Muscle of arm (tissue), 12 donors: ENCODE results near the gene NTM. TPM values are rescaled to one million over a fixed set of nuclear protein-coding genes. Genes with fewer than 3 reads are reported as not detected.

Experiments used
- DNase-seq: peaks from one replicate; pipeline ENCODE4 v3.0.0-alpha.2; 2013
- polyA plus RNA-seq, 12 donors: library from polyadenylated mRNA; unstranded; fragments of 120-200 nt; gene quantifications; one replicate each; pipeline ENCODE4 v1.2.1, GENCODE V29; 2013; ENCODE audit not compliant: insufficient read length in 12 of 12

NTM gene
- polyA plus RNA-seq, 12 donors = 9.6 to 40.9 (median 22.3) TPM; not detected in 1

DNA sequence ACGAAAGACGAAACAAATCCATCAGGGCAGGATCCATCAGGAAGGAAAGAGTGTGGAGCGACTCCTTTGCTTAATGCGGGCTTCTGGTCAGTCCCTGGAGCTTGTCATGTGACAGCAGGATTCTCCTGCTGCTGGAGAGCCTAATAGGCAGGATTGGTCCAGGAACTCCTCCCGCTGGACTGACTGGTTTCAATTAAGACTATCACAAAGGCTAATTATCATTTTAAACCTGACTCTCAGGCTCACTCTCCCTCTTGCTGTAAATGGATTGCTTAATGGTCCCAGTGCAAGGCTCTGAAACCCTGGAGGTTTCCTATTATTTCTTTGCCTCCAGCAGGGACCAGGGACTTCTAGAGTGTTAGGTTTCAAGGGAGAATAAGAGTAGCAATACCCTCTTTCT lies 493.8 kb downstream of the NTM start:
- DNase-seq = no peak

DNA sequence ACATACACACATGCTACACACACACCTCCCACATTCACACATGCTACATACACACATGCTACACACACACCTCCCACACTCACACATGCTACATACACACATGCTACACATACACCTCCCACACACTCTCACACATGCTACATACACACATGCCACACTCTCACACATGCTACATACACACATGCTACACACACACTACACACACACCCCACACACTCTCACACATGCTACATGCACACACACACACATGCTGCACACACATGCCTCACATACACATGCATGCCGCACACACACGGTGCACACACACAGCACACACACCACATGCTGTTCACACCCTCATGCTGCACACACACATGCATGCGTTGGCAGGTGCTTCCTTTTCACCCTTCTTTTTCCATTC lies 495.4 kb downstream of the NTM start:
- no peak for DNase-seq

DNA sequence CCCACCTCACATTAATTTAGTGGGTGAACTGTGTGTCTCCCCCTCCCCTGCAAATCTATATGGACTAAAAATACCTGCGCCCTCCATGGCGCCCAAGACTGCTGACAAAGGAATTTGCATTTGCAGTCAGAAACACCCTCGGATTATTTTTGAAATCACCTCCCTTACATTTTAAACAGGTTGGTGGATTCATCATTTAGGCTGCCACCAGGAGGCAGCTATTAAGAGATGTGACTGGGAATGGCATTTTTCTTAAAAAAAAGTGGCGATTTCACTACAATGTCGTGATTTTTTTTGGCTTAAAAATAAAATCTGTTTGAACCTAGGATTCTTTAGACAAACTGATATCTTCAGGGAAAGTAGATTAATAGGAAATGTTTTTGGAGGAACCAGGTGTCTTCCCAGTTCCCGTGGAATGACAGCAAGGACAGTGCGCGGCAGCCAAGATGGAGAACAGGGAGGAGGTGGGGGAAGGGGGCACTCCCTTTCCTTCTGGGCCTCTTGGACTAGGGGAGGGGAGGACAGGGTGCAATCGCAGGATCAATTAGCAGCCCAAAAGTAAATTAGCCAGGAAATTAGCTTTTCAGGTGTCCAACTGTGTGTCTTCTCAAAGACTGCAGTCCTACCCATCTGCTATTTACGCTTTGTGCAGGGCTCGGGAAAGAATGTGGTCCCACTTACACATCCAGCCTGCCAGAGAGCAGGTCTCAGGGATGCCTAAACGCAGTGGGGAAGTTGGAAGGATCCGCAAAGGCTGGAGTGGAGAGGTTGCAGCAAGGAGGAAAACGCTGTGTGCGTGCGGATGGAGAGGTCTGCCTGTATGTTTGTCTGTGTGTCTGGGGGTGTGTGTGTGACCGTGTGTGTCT lies 496.4 kb downstream of the NTM start:
- DNase-seq = no peak

DNA sequence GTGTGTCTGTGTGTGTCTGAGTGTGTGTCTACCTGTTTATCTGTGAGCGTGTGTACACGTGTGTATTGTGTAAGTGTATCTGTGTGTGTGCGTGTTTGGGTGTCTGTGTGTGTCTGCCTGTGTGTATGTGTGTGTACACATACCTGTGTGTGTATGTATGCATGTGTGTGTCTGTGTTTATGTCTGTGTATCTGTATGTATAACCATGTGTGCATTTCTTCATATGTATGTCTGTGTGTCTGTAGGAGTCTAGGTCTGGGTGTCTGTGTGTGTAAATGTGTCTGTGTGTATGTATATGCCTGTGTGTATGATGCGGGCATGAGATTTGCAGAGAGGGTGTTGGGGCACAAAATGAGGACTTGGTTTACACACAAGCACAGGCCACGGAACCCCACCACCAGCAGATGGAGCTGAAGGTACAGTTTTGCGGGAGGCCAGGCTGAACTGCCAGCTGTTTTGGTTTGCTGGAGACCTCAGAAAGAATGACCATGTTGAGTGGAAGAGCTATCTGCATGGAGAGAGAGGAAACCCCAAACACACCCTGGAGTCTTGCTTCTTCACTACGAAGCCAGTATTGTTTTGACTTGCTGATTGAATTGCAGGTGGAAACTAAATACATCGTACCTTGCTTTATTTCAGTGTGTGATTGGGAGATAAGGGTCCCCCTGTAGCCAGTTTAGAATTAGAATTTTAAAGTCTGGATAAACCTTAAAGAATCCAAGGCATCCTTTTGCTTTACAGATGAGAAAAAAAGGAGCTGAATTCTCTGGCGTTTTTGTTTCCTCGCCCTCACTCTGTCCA lies 497.2 kb downstream of the NTM start:
- DNase-seq = peak; percentile 81

DNA sequence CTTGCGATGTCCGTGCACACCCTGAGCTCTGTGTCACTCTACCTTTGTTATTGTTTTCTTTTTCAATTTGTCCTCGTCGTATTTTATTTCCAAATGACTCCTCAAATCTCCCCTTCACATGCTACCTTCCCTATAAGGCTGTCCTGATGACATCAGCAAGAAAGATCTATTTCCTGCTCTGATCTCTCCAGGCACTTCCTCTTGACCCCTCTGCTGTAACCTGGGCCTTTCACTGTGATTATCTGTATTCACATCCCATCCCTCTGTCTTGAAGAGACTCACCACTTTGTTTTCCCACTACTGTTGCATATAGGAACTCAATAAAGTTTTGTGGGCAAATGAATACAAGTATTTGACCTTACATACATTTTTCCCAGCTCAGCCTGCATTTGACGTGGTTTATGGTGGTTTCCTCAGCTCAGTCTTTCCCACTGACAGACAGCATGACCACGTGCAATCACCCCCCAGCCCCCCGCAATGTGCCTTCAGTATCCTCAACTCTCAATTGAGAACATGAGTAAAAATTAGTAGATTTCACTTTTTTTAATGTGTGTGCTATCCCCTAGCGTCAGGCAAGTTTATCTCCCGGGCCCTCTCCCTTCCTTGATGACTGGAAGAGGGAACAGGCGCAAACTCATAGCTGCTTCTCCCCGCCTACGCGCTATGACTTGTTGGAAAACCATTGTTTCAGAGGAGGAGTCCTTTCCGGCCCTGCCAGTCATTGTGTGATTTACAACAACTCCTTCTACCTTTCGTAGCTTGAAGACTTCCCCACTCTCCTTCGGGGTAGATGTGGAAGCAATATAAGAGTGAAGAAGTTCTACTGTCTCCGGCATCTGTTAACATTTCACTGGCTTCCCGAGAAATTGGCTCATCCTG lies 498.5 kb downstream of the NTM start:
- no peak for DNase-seq

DNA sequence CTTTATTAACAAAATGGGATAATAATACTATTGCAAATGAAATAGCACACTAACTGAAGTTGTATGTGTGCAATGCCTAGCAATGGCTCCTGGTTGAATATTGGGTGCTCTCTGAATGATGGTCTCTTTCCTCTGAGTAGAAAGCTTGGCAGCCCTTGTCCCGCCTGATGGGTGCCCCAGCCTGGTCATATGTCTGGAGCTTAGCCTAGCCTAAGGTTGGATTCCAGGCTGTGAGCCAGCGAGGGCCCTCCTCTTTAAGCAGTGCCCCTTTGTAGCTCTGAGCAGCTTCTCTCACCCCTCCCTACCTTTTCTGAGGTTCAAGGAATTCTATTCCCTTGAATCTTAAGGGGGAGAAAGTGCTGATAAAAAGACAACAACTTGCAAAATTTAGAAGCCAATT lies 499.9 kb downstream of the NTM start:
- no peak for DNase-seq

DNA sequence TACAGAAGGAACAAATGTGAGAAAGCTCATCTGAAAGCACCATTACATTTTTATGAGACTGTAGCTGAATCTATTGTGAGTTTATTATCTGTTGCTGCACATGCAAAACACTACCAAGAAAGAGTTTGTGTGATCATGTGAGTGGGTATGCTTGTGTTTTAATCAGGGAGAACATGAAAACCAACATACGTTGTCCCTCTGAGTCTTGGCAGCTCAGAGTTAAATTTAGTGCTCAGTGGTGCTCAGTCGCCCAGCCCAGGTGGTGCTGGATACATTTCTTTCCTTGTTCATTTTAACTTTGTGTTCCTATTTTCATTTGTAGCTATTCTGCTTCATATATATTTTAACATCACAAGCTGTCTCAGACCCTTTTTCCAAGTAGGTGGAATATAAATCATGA lies 500.6 kb downstream of the NTM start:
- DNase-seq = no peak

DNA sequence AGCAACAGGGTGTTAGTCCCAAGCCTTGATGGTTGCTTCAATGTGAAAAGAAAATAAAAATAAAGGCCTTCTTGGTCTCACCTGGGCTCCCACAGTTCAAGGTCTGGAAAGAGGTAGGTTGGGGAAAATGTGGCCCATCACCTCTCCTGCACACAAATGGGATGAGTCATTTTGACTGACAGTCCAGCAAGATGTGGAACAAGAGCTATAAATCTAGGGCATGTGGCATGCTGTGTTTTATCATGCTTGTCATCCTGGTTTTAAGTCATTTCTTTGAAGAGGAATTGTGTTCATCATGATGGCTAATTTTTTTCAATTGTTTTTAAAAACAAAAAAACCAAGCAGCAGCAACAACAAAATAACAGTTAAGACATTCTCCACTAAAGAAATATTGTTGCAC lies 503.7 kb downstream of the NTM start:
- no peak for DNase-seq

DNA sequence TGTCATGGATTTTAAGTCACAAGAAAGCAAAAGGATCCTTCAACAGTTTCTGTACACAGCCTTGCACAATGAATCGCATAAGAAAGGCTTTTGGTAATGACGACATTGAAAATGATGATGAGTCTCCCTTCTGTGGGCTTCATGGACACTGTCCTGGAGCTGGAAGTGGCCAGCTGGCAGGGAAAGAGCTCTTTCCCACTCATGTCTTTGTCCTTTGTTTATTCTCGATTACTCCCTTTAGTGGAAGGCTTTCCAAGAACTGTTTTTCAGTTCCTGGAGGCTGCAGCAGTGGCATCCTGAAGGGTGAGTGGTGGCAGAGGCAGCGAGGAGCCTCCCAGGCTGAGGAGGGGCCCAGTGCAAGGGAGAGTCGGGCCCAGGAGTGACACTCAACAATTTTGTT lies 505.2 kb downstream of the NTM start:
- DNase-seq = peak; percentile 63

DNA sequence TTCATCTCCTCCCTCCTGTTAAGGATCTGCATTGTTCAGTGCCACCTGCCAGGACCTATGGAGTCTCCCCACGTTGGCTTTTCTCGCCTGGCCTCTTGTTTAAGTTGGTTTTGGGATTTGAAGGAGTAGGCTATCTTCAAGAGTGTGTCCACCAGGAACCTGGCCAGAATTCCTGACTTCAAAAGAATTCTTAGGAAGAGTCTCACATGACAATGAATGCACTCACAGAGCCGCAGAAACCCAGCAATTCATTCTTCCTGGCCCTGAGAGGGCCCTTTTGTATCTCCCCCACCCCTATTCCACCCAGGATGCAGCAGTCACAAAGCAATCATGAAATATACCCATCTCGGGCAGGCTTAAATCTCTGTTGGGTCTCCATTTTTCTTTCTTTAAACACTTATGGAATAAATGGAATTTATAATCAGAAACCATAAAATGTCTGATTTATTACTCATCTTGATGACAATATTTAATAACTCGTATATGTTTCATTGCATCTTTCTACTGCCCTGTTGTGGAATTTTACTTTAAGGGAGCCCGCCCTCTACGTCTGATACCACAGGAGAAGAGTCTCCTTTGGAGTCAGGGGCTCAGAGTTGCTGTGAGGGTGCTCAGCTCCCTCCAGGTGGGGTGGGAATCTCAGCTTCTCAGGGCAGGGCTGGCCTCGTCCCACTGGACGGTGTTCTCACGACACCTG lies 507.0 kb downstream of the NTM start:
- no peak for DNase-seq

DNA sequence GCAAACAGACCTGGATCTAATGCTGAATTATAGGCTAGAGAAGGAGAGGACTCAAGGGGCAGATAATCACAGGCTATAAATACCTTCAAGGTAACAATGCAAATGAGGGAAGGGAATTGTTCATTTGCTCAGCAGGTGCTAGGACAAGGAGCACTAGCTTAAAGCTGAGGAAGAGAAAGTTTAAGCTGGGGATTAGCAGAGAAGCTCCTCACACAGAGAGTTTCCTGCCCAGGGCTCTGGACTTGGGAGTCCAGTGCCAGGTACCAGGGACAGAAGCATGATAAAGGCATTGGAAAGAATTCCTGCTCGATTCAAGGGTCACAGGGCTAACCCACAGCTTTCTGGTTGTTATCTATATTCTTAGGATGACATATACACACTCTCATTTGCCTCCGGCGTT lies 509.9 kb downstream of the NTM start:
- DNase-seq = no peak

DNA sequence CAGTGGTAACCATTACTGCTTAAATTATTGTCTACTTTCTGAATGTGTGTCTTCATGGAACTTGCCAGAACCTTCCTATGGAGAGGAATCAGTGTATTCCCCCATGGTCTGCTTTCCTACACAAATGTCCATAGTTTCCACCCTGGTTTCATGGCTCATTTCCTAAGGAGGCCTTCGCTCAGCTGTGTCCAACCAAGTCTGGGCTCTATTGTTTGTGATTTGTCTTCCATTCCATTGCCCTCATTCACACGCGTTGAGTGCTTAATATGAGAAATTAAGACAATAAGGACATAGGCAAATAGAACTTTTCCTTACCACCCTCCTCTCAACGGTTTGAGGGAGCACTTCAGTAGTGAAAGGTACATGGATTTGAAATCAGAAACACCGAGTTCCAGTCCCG lies 510.6 kb downstream of the NTM start:
- no peak for DNase-seq

DNA sequence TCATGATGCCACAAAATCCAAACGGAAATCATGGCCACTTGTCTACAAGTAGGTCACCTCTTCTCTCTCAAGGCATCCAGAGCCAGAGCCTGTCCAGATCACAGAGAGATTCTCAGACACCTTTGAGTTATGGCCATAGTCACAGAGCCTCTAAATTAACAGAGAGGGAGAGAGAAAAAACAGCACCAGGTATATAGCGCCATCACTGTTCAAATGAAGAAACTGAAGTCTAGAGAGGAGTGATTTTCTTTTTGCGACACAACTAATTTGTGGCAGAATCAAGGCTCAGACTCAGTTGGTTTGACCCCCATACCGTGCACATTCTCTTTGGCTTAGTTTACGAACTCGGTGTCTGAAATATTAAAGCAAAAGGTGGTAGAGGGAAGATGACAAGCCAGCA lies 512.9 kb downstream of the NTM start:
- DNase-seq = no peak

DNA sequence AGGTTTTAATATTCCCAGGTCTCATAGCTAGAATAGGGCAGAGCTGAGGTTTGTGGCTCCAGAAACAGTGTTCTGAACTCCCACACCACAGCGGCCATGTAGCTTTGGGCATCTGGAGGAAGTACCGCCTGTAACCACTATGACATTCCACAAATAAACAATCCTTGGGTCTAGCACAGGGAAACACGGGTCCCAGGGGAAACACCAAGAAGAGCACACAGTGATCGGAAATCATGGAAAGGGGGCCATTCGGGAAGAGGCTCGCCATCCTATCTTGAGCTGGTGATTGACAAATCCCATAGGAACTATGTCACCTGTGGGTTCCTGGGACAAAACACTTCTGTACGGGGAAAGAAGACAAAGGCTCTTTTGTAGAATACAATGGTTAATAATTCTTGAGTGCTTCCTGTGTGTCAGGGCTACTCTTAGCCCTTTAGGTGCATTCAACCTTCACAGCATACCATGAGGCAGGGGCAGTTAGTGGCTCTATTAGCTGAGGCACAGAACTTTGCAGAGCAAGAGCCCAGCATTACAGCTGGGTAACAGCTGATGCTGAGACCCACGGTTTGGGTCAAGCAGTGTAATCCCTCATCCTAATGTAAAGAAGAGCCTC lies 514.2 kb downstream of the NTM start:
- no peak for DNase-seq

DNA sequence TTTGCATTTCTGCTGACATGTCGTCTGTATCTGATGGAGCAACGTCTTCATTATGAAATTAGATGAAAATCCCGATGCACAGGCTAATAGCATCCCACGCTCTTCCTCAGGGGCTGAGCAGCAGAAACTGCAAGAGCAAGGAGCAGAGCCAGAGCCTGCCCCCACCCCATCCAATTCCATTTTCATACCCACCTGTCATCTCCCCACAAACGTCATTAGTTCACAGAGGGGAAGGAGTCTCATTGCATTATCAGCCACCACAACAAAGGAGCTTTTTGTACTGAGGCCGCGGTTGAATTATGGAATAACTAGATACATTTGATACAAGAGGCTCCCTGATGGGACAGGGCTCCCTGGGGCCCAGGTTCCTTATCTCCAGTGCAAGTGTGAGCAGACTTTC lies 515.0 kb downstream of the NTM start:
- DNase-seq = no peak

DNA sequence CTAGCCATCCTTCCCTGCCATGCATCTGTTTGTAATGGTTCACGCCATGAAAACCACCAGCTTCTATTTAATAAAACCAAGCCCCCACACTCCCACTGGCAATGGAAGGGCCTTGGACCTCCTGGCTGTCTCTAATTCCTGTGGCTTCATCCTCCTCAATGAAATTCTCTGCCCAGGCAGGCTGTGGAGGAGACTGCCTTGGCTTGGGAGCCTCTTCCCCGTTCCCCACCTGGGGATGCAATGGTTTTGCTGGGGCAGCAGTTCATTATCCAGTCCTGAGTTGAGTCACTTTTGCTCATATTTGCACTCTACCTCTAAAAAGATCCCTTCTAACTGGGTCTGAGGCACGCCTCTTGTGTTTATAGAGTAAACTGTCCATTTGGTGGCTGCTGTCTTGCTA lies 515.8 kb downstream of the NTM start:
- DNase-seq = no peak

DNA sequence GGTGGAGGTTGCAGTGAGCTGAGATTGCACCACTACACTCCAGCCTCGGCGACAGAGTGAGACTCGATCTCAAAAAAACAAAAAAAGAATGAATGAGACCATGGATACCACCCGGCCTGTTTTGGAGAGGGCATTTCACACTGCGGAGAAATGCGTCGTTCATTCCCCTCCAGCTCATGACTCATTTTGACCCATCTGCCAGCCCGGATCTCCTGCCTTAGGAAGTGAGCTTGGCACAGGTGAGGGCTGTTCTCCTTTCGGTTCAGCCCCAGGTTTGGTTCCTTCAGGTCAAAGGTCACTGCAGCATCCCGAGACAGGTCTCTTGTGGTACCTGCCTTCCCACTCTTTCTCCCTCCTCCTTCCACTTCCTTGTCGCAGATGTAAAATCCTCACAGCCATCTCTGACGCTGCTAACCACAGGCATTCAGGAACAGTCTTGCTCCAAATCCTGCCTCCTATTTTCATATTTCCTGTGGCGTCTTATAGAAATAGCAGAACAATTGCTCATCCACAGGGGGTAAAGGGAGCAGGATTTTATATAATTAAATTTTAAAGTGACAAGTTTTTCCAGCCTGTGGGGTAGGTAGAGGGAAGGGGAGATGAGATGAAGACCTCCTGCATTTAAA lies 517.9 kb downstream of the NTM start:
- DNase-seq = no peak

DNA sequence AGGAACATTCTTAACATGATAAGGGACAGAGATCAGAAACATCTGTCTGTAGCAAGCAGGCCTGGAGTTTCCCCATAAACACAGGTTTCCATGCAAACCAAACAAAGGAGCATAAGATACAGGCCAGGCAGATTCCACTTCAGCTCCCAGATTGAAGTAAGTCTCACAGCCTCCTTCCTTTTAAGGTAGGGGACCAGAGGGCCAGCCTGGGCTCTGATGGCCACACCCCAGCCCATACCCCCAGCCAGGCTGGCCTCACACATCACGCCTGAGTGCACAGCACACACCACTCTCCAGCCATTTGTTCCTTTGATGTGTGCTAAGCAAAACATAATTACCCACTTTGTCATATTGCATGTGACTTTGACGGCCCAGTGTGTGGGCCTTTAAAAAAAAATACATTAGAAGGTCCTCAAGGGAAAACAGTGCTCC lies 518.7 kb downstream of the NTM start:
- peak; percentile 78 for DNase-seq

DNA sequence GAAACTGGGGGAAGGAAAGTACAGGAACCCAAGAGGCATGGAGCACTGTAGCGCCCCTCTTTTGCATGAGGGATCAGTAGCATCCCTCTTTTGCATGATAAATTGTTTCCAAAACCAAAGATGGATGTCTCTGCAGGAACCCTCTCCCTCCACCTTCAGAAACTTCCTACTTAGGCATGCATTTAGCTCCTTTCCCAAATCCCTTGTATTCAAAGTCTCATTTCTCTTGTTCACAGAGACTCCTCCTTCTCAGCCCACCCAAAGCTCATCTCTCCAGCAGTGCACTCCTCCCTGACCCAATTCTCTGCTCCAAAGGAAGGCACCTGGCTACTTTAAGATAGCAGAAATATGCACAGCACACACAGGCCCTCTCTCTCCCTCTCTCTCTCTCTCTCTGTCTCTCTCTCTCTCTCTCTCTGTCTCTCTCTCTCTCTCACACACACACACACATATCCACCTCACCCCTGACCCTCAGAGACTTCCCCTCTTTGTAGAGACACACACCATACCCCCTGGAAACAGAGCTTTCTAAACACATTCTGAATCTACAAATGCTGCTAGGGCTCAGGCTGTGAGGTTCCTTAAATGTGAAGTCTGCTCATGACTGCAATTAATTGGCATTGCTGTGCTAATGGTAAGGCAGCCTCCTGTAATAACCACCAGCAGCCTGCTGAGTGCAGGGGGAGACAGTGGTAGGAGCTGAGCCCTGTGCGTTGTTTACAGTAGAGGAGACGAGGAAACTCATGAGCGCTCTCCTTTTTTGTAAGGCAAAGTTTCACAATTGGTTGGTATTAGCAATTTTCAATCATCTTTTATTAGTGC lies 519.6 kb downstream of the NTM start:
- no peak for DNase-seq
